Smooth muscle cell (in vitro differentiated cells): Measurements from ENCODE around the gene TENT5C. TPM values are rescaled to one million over a fixed set of nuclear protein-coding genes. Genes with fewer than 3 reads are reported as not detected.

Source experiments
- DNase-seq: peaks from one replicate; lab custom pipeline; 2025; ENCODE audit not compliant: unreplicated experiment; lab: John Stamatoyannopoulos, UW
- H2AFZ ChIP-seq: fragments of 200-600 bp; sonication (generic); 2 replicates; pipeline ENCODE4 v1.6.0; 2016; ENCODE audit warnings: antibody characterized with exemption, low read depth, mild to moderate bottlenecking
- H3F3A ChIP-seq: fragments of 200-600 bp; sonication (generic); 2 replicates; pipeline ENCODE4 v1.6.0; 2017; ENCODE audit warnings: antibody characterized with exemption, low read depth
- H3K27ac ChIP-seq: fragments of 200-600 bp; sonication (generic); 2 replicates; pipeline ENCODE4 v1.5.1; 2016; ENCODE audit warnings: low read depth, mild to moderate bottlenecking
- H3K27me3 ChIP-seq: fragments of 200-600 bp; sonication (generic); 2 replicates; pipeline ENCODE4 v1.6.1; 2016; ENCODE audit warnings: low read depth, mild to moderate bottlenecking
- H3K36me3 ChIP-seq: fragments of 200-600 bp; sonication (generic); 2 replicates; pipeline ENCODE4 v1.5.1; 2016; ENCODE audit warnings: low read depth
- H3K4me1 ChIP-seq: fragments of 200-600 bp; sonication (generic); 2 replicates; pipeline ENCODE4 v1.5.1; 2016; ENCODE audit warnings: low read depth
- H3K4me2 ChIP-seq: fragments of 200-600 bp; sonication (generic); 2 replicates; pipeline ENCODE4 v1.6.0; 2016; ENCODE audit warnings: mild to moderate bottlenecking
- H3K4me3 ChIP-seq: fragments of 200-600 bp; sonication (generic); 2 replicates; pipeline ENCODE4 v1.5.1; 2016; ENCODE audit warnings: mild to moderate bottlenecking
- H3K79me2 ChIP-seq: fragments of 200-600 bp; sonication (generic); 2 replicates; pipeline ENCODE4 v1.6.0; 2016; ENCODE audit warnings: low read depth, mild to moderate bottlenecking
- H3K9ac ChIP-seq: fragments of 200-600 bp; sonication (generic); 2 replicates; pipeline ENCODE4 v1.6.0; 2016; ENCODE audit warnings: low read depth
- H3K9me3 ChIP-seq: fragments of 200-600 bp; sonication (generic); replicated peaks from 2 replicates; pipeline ENCODE4 v1.5.1; 2016; ENCODE audit warnings: low read depth
- H4K20me1 ChIP-seq: fragments of 200-600 bp; sonication (generic); 2 replicates; pipeline ENCODE4 v1.6.0; 2016; ENCODE audit warnings: low read depth
- CTCF ChIP-seq: fragments of 200-600 bp; sonication (generic); IDR thresholded peaks from 2 replicates; pipeline ENCODE4 v1.5.1; 2017; ENCODE audit warnings: borderline replicate concordance, mild to moderate bottlenecking, antibody characterized with exemption; ENCODE audit not compliant: insufficient read depth, poor library complexity, severe bottlenecking
- WGBS: methylation state at CpG from one replicate; pipeline ENCODE4 v1.1.7; 2016; ENCODE audit warnings: low lambda C conversion rate; 5-methylcytosine and 5-hydroxymethylcytosine counted together
- polyA plus RNA-seq: library from polyadenylated mRNA; unstranded; fragments of >200 nt; fragmentation: Nextera tagmentation; extraction: Ambion mirVana; gene quantifications from 2 replicates; pipeline ENCODE4 v1.2.1, GENCODE V29; 2016
- total RNA-seq: library from RNA; depleted of rRNA; stranded (reverse); fragments of >200 nt; gene quantifications from 2 replicates; pipeline ENCODE4 v1.2.3, GENCODE V29; 2014

The TENT5C gene
- total and polyA plus RNA-seq, 2 experiments from 2014 or later: 5.3 to 5.7 TPM

- Histone ChIP-seq H3K79me2 (no peaks in the 10 kb centered on the region), H3K4me2 (no peak overlapping the region), H3K4me1 (no peaks in the 10 kb centered on the region), H3K9me3 (no peaks in the 10 kb centered on the region), H3K9ac (no peak overlapping the region), H2AFZ (no peak overlapping the region), H3K27me3 (no peaks in the 10 kb centered on the region), H3F3A (no peaks in the 10 kb centered on the region), H3K4me3 (no peak overlapping the region), H3K27ac (no peak overlapping the region), H3K36me3 (no peaks in the 10 kb centered on the region), H4K20me1 (no peaks in the 10 kb centered on the region)
- no peak for DNase-seq
- TF ChIP-seq CTCF: no peak
- 92% methylated on average over 3 of the region's 3 CpGs for WGBS
Measured at GRCh38 chr1:117559139-117559538, 46.7 kb upstream of the TENT5C start.

DNA sequence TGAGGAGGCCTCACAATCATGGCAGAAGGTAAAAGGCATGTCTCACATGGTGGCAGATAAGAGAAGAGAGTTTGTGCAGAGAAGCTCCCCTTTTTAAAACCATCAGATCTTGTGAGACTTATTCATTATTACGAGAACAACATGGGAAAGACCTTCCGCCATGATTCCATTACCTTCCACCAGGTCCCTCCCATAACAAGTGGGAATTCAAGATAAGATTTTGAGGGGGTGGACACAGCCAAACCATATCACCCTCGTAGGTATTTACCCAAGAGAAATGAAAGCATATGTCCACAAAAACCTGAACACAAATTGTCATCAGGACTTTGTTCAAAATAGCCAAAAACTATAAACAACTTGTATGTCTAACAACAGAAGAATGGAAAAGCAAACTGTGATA lies 45.9 kb upstream of the TENT5C start:
- DNase-seq: no peak
- Histone ChIP-seq H3K27me3 (no peaks in the 10 kb centered on the region), H3K4me1 (no peaks in the 10 kb centered on the region), H2AFZ (no peak overlapping the region), H3F3A (no peaks in the 10 kb centered on the region), H3K36me3 (no peaks in the 10 kb centered on the region), H4K20me1 (no peaks in the 10 kb centered on the region), H3K4me3 (no peak overlapping the region), H3K79me2 (no peaks in the 10 kb centered on the region), H3K27ac (no peak overlapping the region), H3K9me3 (no peaks in the 10 kb centered on the region), H3K9ac (no peak overlapping the region), H3K4me2 (no peak overlapping the region)
- no peak for TF ChIP-seq CTCF
- 76% methylated on average over 3 of the region's 3 CpGs for WGBS

DNA sequence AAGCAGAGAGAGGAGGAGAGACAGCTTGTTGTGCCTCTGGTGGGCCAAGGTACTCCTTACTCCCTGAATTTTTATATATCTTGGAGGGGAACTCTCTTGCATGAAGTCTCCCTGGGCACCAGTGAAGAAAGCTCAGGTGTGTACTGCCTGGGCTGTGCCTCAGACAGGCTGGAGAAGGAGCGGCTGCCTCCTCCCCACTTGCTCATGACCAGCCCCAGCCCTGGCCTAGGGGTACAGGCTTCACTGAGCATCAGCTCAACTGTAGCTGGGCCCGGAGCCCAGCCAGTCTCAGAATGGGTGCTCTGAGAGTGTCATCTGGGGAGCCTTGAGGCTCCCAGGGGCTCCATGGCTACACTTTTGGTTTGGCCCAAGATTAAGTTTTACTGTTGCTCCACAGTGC lies 44.8 kb upstream of the TENT5C start:
- no peak overlapping the region for H3K4me3 ChIP-seq
- WGBS: 100% methylated on average over 2 of the region's 2 CpGs
- no peak overlapping the region for H2AFZ ChIP-seq
- H3K36me3 ChIP-seq: no peaks in the 10 kb centered on the region
- H4K20me1 ChIP-seq: no peaks in the 10 kb centered on the region
- TF ChIP-seq CTCF: no peak
- no peak for DNase-seq
- no peak overlapping the region for H3K4me2 ChIP-seq
- H3F3A ChIP-seq: no peaks in the 10 kb centered on the region
- H3K9ac ChIP-seq: no peak overlapping the region
- no peaks in the 10 kb centered on the region for H3K9me3 ChIP-seq
- H3K27me3 ChIP-seq: no peaks in the 10 kb centered on the region
- no peaks in the 10 kb centered on the region for H3K4me1 ChIP-seq
- no peaks in the 10 kb centered on the region for H3K79me2 ChIP-seq
- H3K27ac ChIP-seq: no peak overlapping the region

DNA sequence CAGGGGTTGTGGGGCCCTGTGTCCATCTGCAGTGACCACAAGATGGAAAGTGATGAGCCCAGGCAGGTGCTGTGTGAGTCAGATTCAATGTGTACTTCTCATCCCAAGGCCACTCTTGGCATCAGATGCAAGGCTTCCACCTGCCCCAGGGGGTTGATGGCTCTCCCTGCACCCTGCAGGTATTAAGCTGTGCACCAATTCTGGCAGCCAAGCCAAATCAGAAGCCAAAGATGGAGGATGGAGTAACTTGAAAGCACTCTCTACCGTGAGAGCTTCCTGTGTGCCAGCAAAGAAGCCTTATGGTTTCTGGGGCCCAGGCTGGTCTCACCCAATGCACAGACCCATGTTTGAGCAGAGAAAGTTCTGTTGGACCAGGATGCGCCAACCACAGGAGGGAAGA lies 44.3 kb upstream of the TENT5C start:
- H3F3A ChIP-seq: no peaks in the 10 kb centered on the region

More for the DNA sequence above, 44.3 kb upstream of the TENT5C start:
- Histone ChIP-seq H3K36me3 (no peaks in the 10 kb centered on the region), H3K27ac (no peak overlapping the region), H3K27me3 (no peaks in the 10 kb centered on the region), H3K9ac (no peak overlapping the region), H3K4me3 (no peak overlapping the region), H3K4me2 (no peak overlapping the region), H2AFZ (no peak overlapping the region), H3K9me3 (no peaks in the 10 kb centered on the region), H3K79me2 (no peaks in the 10 kb centered on the region), H4K20me1 (no peaks in the 10 kb centered on the region), H3K4me1 (no peaks in the 10 kb centered on the region)
- 93% methylated on average over 2 of the region's 2 CpGs for WGBS
- DNase-seq: no peak
- no peak for TF ChIP-seq CTCF
